GM21381 (cell line): ENCODE measurements around the gene TBC1D21.
"Not testable (repeated sequence)": the region's sequence is repeated elsewhere in the genome, so short reads cannot be mapped to it uniquely, and the experiment has no call there.

Source experiments
- ATAC-seq: cut with Tn5 transposase; IDR thresholded peaks from one replicate; pipeline ENCODE4 v1.9.1; 2021; ENCODE audit warnings: mild to moderate bottlenecking, moderate library complexity; ENCODE audit not compliant: unreplicated experiment

TBC1D21 gene

DNA sequence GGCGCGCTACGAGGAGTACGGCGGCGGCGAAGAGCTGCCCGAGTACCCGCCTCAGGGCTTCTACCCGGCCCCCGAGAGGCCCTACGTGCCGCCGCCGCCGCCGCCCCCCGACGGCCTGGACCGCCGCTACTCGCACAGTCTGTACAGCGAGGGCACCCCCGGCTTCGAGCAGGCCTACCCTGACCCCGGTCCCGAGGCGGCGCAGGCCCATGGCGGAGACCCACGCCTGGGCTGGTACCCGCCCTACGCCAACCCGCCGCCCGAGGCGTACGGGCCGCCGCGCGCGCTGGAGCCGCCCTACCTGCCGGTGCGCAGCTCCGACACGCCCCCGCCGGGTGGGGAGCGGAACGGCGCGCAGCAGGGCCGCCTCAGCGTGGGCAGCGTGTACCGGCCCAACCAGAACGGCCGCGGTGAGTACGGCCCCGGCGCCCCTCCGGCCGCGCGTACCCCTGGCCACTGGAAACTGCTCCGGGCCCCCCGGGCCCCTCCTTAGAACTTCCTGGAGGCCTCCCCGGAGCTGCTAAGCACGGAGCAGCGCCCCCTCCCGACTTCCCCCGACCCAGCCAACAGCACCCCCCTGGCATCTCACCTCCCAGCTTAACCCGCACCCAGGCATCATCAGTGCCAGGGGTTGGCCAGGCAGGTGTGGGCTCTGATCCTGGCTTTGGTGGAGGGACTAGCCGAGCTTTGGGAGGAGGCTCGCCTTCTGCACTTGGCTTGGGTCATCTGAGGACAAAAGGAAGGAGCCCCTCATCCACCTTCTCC lies 54.3 kb downstream of the TBC1D21 start:
- no peak for ATAC-seq

GRCh38 chr15:73928241-73928579 lies 54.8 kb downstream of the TBC1D21 start:
- ATAC-seq = no peak

GRCh38 chr15:73928971-73929627 lies 55.7 kb downstream of the TBC1D21 start:
- no peak for ATAC-seq

DNA sequence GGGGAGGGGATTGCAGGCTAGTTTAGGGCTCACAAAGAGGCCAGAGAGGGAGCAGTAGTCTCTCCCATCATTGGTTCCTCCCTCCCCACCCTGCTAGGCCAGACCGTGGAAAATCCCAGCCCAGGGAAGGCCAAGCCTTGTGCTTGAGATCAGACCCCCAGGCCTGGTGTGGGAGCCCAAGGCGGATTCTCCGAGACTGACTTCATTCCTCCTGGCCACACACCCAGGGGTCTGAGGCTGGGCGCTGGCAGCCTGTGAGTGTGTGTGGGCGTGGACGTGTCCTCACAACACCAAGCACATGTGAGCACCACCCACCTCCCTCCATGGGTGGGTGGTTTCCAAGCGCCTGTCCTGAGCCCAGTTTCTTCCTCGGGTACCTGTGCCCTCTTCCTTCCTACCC lies 57.0 kb downstream of the TBC1D21 start:
- ATAC-seq = no peak

DNA sequence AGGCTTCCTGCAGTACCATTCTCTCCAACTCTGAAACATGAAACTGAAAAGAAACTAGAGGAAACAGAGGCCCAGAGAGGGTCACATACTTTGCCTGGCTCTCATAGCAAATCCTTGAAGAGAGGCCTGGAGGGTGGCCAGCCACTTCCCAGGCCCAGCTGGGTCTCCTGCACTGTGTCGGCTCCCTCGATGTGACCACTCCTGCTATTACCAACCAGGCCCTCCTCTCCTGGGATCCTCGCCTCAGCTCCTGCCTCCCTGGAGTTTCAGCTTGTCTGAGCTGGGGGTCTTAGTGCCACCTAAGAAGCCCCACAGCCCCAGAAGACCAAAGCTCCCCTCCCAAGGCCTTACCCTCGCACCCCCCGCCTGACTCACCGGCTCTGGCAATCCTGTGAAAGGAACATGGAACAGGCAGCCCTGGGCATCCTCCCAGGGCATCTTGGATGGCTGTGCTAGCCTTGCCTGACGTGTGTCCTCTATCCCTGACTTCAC lies 57.5 kb downstream of the TBC1D21 start:
- ATAC-seq = no peak

GRCh38 chr15:73931441-73931840 lies 58.1 kb downstream of the TBC1D21 start:
- ATAC-seq = no peak

- no peak for ATAC-seq
Observed at GRCh38 chr15:73932381-73933191, 59.2 kb downstream of the TBC1D21 start.

DNA sequence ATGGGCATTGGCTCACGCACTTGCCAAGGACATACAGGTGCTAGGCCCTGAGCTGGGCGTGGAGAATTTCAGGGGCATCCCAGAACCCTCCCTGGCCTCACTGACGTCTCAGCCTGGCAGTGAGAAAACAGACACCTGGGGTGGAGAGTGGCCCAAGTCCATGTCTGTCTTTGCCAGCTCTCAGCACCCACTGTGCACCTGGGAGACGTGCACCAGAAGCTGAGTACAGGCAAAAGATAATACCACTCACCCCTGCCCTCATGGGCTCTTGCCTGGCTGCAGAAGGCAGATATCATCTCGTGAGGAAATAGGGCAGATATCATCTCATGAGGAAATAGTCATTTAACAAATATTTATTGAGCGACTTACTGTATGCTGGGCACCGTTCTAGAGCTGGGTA lies 60.9 kb downstream of the TBC1D21 start:
- no peak for ATAC-seq

GRCh38 chr15:73935547-73935946 lies 62.2 kb downstream of the TBC1D21 start:
- ATAC-seq = no peak

GRCh38 chr15:73936181-73936580 lies 62.8 kb downstream of the TBC1D21 start:
- ATAC-seq = no peak

- ATAC-seq = no peak
Observed at GRCh38 chr15:73936588-73937290, 63.4 kb downstream of the TBC1D21 start.

- no peak for ATAC-seq
Observed at GRCh38 chr15:73937296-73937695, 63.9 kb downstream of the TBC1D21 start.

DNA sequence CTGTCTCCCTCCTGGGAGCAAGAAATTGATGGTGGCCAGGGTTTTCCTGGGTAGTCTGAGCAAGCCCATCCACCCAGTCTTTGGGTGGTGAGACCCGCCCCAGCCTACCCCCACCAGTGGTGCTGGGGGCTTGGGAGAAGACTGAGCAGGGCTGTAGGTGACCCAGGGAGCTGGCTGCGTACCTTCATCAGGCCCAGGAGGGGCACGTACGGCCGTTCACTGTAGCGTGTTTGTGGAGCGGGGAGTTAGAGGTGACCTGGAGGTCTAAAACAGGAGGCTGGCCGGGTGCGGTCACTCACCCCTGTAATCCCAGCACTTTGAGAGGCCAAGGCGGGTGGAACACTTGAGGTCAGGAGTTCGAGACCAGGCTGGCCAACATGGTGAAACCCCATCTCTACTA lies 64.4 kb downstream of the TBC1D21 start:
- no peak for ATAC-seq

GRCh38 chr15:73938516-73938915 lies 65.2 kb downstream of the TBC1D21 start:
- ATAC-seq = not testable (repeated sequence)
